ACC112 (cell line): Measurements from ENCODE around the gene OSBPL2.

ENCODE experiments used
- H2AFZ ChIP-seq: fragments of 200-600 bp; sonication (generic); one replicate; pipeline ENCODE4 v1.6.0; 2017; ENCODE audit warnings: antibody characterized with exemption, low read length; ENCODE audit not compliant: unreplicated experiment
- H3K27ac ChIP-seq: fragments of 200-600 bp; sonication (generic); 2 replicates; pipeline ENCODE4 v1.5.1; 2014; ENCODE audit warnings: low read depth, mild to moderate bottlenecking, antibody characterized with exemption, low read length, moderate library complexity
- H3K27me3 ChIP-seq: fragments of 200-600 bp; sonication (generic); 2 replicates; pipeline ENCODE4 v1.6.1; 2014; ENCODE audit warnings: mild to moderate bottlenecking, antibody characterized with exemption, low read length, moderate library complexity, mixed read lengths; ENCODE audit not compliant: insufficient read depth
- H3K36me3 ChIP-seq: fragments of 200-600 bp; sonication (generic); 2 replicates; pipeline ENCODE4 v1.6.1; 2016; ENCODE audit warnings: mild to moderate bottlenecking, antibody characterized with exemption, low read length, moderate library complexity, mixed read lengths; ENCODE audit not compliant: insufficient read depth
- H3K4me1 ChIP-seq: fragments of 200-600 bp; sonication (generic); one replicate; pipeline ENCODE4 v1.6.1; 2016; ENCODE audit warnings: low read length, mixed read lengths; ENCODE audit not compliant: insufficient read depth, unreplicated experiment, control insufficient read depth
- H3K4me3 ChIP-seq: fragments of 200-600 bp; sonication (generic); 2 replicates; pipeline ENCODE4 v1.5.1; 2014; ENCODE audit warnings: mild to moderate bottlenecking, low read depth, low read length
- H3K79me2 ChIP-seq: fragments of 200-600 bp; sonication (generic); one replicate; pipeline ENCODE4 v1.6.0; 2016; ENCODE audit warnings: low read length; ENCODE audit not compliant: control insufficient read depth, unreplicated experiment, insufficient read depth

OSBPL2 gene

DNA sequence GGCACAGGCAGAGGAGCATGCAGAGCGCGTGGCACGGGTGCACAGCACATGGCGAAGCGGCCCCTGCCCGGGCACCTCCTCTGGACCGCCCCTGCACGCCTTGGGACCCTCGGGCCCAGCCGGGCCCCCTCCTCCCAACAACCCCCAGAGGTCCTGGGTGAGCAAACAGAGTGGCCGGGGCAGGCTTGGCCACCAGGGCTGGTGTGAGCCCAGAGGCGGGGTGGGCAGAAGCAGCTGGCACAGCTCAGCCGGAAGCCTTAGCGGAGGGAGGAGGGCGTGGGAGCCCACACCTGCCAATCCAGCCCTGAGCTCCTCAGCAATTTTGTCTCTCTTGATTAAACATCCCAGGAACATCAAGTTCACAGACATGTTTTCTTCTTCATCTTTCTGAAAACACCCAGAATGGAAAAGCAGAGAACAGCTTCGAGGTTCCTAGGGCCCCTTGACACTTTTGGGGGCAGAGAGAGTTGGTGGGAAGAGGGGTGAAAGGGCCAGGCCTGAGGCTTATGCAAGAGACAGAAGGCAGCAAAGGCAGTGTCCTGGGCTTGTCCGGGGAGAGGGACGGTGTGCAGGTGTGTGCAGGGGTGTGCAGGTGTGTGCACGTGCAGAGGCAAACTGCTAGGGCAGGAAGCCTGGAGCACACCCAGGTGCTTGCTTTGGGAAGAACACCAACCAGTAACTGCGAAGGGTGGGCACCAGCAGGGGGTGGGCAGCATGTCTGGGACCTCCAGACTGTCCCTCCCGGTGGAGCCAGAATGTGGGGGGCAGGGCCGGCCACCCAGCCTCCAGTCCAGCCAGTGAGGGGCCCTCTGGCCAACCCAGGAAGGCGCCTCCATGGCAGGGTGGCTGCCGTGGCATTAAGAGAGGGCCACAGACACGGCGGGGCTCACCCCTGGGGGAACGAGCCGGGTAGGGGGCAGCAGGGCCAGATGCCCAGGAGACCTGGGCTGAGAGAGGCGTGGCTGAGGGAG, 23.0 kb upstream of the OSBPL2 start:
- Histone ChIP-seq H3K4me3 (no peak overlapping the region), H3K4me1 (no peaks in the 10 kb centered on the region)

DNA sequence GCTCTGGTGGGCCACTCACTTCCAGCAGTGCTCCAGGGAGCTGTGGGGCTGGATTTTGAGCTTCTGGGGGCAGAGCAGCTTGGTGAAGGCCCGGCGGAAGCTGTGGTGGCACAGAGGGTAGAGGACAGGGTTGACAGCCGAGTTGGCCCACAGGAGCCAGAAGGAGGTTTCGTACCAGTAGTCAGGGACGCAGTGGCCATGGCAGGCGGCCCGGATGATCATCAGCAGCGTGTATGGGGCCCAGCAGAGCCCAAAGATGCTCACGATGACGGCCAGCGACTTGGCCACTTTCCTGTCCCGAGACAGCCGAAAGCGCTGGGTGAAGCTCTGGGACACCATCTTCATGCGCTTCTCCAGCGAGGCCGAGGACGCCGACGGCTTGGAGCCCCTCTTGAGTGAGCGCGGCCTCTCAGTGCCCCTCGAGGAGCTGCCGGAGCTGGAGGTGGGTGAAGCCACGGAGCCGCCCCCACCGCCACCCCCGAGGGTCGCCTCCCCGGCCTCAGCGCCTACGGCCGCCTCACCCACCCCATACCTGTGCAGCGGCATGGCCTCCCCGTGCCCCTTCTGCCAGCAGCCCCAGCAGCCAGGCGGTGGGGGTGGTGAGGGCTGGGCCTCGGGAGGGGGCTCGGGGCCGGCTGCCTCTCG, 22.2 kb upstream of the OSBPL2 start:
- peaks cover 69% of the 10 kb centered on the region for H3K27me3 ChIP-seq

More for the DNA sequence above, 23.0 kb upstream of the OSBPL2 start:
- no peaks in the 10 kb centered on the region for H3K79me2 ChIP-seq
- peaks cover 69% of the 10 kb centered on the region for H3K27me3 ChIP-seq
- H3K27ac ChIP-seq = no peak overlapping the region
- no peaks in the 10 kb centered on the region for H3K36me3 ChIP-seq
- no peak overlapping the region for H2AFZ ChIP-seq

GRCh38 chr20:62216636-62217566, 21.4 kb upstream of the OSBPL2 start:
- H3K27ac ChIP-seq = no peak overlapping the region
- no peaks in the 10 kb centered on the region for H3K4me1 ChIP-seq
- H2AFZ ChIP-seq = no peak overlapping the region
- H3K79me2 ChIP-seq = no peaks in the 10 kb centered on the region
- H3K27me3 ChIP-seq = peaks cover 70% of the 10 kb centered on the region
- no peak overlapping the region for H3K4me3 ChIP-seq
- H3K36me3 ChIP-seq = no peaks in the 10 kb centered on the region

More for the DNA sequence above, 22.2 kb upstream of the OSBPL2 start:
- Histone ChIP-seq H3K79me2 (no peaks in the 10 kb centered on the region), H2AFZ (no peak overlapping the region), H3K27ac (no peak overlapping the region), H3K4me3 (no peak overlapping the region), H3K36me3 (no peaks in the 10 kb centered on the region), H3K4me1 (no peaks in the 10 kb centered on the region)

DNA sequence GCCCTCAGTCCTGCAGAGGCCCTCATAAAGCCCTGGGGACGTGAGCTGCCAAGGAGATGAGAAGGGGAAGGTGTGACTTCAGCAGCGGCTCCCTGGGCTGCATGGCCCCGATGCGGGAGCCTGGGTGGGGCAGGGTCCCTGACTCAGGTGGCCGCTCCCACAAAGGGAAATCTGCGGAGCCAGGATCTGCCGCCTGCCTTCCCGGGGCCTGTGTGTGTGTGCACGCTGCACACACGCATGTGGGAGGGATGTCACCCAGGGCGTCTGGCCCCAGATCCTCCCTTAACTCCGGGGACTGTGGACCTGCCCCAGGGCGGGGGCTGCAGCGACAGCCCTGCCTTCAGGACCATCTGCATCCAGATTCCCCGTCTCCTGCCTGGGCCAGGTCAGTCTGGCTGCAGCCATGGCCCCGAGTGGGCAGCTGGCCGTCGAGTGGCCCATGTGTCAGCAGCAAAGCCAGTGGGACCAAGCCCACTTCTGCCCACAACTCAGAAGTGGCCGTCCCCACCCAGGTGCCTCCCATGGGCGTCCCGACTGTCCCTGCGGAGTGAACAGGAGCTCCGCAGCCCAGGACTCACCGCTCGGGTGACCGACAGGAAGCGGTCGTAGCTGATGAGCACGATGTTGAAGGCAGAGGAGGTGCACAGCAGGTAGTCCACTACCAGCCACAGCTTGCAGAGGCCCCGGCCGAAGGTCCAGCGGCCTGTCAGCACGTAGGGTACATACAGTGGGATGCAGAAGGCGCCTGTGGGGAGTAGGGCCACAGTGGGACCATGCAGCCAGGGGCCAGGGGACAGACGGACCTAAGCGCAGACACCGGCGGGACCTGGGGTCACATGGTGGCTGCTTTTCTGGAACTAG, 20.2 kb upstream of the OSBPL2 start:
- peaks cover 79% of the 10 kb centered on the region for H3K27me3 ChIP-seq
- H3K27ac ChIP-seq = no peak overlapping the region
- no peaks in the 10 kb centered on the region for H3K4me1 ChIP-seq
- H3K36me3 ChIP-seq = no peaks in the 10 kb centered on the region
- no peak overlapping the region for H2AFZ ChIP-seq
- no peaks in the 10 kb centered on the region for H3K79me2 ChIP-seq
- no peak overlapping the region for H3K4me3 ChIP-seq

GRCh38 chr20:62219101-62219991, 19.0 kb upstream of the OSBPL2 start:
- Histone ChIP-seq H3K27ac (no peak overlapping the region), H3K4me3 (peak overlapping the region; percentile 12; the same call in 1 of the 2 replicates), H2AFZ (no peak overlapping the region), H3K79me2 (no peaks in the 10 kb centered on the region), H3K27me3 (peaks cover 84% of the 10 kb centered on the region), H3K4me1 (no peaks in the 10 kb centered on the region), H3K36me3 (no peaks in the 10 kb centered on the region)

DNA sequence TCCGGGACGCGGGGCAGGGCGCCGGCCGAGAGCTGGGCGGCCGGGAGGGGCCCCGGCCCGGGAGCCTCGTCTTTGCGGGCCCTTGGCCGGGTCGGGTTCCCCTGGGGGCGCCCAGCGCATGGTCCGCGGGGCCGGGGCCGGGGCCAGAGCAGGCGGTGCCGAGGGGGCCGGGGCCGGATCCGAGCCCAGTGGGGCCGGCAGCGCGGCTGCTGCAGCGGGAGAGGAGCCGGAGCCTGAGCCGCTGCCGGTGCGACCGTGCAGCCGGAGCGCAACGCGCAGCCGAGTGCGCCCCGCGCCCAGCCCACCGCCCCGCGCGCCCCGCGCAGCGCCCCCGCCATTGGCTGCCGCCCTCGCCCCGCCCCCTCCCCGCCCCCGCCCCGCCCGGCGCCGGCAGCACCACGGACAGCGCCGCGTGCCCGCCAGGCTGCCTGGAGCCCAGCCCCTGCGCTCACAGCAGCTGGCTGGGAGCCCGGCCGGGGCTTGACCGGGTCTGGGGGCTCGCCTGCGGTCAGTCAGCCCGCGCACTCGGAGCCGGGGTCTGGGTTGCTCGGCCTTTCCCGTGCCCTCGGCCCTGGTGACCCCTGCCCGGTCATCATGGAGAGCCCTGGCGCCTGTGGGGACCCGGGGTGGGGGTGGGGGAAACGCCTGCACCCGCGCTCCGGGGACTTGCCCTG, 18.2 kb upstream of the OSBPL2 start, which contains the start of gene HRH3:
TSS of gene HRH3 (minus strand) at position 287 of the 674 bp plus-strand sequence. CDS start 308 bp downstream, outside the sequence.
- Histone ChIP-seq H3K27me3 (peaks cover 84% of the 10 kb centered on the region), H3K27ac (no peak within 1 kb of the TSS), H3K4me3 (peak within 1 kb of the TSS; percentile 12; the same call in 1 of the 2 replicates), H3K79me2 (no peaks in the 10 kb centered on the region), H3K36me3 (no peaks in the 10 kb centered on the region), H3K4me1 (no peaks in the 10 kb centered on the region), H2AFZ (no peak within 1 kb of the TSS)

DNA sequence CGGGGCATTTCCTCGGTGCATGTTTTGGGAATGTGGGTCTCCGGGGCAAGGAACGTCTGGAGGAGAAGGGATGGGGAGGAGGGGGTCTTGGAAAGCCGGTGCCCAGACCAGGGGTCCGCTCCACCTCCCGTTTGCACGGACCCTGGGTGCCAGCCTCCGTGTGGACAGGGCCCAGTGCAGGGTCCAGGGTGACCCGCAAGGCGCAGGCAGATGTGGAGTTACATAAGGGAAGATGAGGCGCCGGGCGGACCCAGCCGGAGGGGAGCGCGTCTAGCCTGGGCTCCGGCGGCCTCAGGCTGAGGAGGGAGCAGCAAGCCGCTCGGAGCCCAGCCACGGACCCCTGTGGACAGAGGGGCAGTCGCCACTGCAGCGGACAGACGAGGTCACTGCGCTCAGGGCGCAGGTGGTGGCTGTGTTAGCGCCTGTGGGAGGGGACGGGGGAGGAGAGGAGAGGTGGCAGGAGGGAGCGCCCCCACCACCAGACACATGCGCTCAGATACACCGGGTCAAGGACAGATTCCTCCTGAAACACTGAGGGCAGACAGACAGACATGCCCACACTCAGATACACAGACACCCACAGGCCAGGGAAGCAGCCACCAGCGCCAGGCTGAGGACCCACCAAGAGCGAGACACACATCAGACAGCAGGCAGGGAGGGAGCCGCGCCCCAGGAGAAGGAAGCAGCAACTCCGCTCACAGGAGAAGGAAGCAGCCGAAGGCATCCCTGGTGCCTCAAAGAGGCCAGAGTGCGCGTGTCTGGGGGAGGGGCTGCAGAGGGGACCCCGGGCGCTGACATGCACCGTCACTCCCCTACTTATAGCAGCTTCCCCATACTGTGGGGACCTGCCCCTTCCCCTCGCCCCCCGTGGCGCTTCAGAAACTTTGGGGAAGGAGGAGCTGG, 17.4 kb upstream of the OSBPL2 start:
- H3K4me3 ChIP-seq = no peak overlapping the region
- no peak overlapping the region for H2AFZ ChIP-seq
- no peaks in the 10 kb centered on the region for H3K36me3 ChIP-seq
- no peaks in the 10 kb centered on the region for H3K79me2 ChIP-seq
- no peak overlapping the region for H3K27ac ChIP-seq
- peaks cover 87% of the 10 kb centered on the region for H3K27me3 ChIP-seq
- H3K4me1 ChIP-seq = no peaks in the 10 kb centered on the region

DNA sequence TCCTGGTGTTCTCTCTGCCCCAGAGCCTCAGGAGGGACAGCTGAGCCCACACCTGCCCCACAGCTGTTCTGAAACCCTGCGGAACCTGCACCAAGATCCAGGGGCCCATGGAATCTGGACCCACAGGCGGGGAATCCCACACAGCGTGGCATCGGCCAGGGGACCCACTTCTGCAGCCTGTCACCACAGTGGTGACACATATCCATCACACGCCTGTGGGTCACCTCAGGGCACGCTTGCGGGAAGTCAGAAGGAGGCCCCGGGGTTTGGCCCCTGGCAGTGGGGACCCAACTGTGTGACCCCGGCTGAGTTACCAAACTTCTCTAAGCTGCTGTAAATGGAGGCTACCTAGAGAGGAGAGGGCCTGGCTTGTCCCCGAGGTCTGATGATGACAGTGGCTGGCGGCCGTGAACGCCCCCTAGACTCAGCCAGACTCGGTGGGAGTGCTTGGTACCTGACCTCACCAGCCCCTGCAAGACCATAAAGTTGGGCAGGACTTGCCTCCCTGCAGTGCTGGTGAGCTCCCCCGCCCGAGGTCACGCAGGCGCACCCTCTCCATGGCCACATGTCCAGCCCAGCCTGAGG, 16.0 kb upstream of the OSBPL2 start:
- no peak overlapping the region for H3K4me3 ChIP-seq
- H3K27ac ChIP-seq = no peak overlapping the region
- H2AFZ ChIP-seq = no peak overlapping the region
- H3K4me1 ChIP-seq = no peaks in the 10 kb centered on the region
- H3K27me3 ChIP-seq = peaks cover 93% of the 10 kb centered on the region
- H3K36me3 ChIP-seq = no peaks in the 10 kb centered on the region
- no peaks in the 10 kb centered on the region for H3K79me2 ChIP-seq
